AG04449 (cell line): ENCODE measurements around the gene DIO1.

Experiments used
- CTCF ChIA-PET: fragments of 350-600 bp; formaldehyde crosslinking; extraction: SDS; loops from one replicate; lab custom pipeline; 2021; ENCODE audit warnings: antibody characterized with exemption; lab: Yijun Ruan, JAX
- POLR2A ChIA-PET: fragments of 400-600, 350-600 bp; formaldehyde crosslinking; extraction: SDS; loops from one replicate; lab custom pipeline; 2020; ENCODE audit warnings: antibody characterized with exemption, inconsistent platforms; lab: Yijun Ruan, JAX
- DNase-seq: peaks from one replicate; pipeline ENCODE4 v3.0.0-alpha.2; 2010; ENCODE audit warnings: low read depth, low spot score
- H3K4me3 ChIP-seq: 2 replicates; pipeline ENCODE4 v1.5.1; 2011; ENCODE audit warnings: low read depth, mild to moderate bottlenecking, control low read depth, low read length
- TF ChIP-seq, protein P1 (sequence below): IDR thresholded peaks from one replicate; pipeline ENCODE4 v1.5.1; 2011; ENCODE audit warnings: mild to moderate bottlenecking, moderate library complexity, low read length, control low read depth, inconsistent platforms; ENCODE audit not compliant: insufficient read depth; ENCODE audit errors: missing control alignments

DIO1 gene

DNA sequence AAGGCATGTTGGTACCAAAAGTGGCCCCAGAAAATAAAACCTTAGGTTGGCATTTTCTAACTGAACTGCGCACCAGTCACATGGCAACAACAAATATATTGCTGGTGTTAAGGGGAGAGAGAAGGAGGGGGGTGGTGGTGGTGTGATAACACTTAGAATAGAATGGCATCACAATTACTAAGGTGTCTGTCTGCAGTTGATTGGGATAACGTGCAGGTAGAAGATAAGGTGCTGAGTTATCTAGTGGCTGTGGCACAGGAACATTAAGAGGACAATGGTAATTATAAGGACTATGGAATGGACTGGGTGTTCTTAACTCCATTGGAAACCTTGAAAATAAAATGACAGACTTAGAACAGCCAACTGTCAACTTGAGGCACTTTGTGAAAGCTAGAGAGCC, 3.0 kb upstream of the DIO1 start:
- no peak overlapping the region for H3K4me3 ChIP-seq
- ChIA-PET CTCF (interaction anchor here (0.8 to 1.7 kb wide), 2 partner anchors 8 to 69 kb away, joined by 3 to 5 read pairs; no protein-coding TSS in a partner anchor), POLR2A (no interaction called here)
- no peak for DNase-seq
- TF ChIP-seq, protein P1, sequence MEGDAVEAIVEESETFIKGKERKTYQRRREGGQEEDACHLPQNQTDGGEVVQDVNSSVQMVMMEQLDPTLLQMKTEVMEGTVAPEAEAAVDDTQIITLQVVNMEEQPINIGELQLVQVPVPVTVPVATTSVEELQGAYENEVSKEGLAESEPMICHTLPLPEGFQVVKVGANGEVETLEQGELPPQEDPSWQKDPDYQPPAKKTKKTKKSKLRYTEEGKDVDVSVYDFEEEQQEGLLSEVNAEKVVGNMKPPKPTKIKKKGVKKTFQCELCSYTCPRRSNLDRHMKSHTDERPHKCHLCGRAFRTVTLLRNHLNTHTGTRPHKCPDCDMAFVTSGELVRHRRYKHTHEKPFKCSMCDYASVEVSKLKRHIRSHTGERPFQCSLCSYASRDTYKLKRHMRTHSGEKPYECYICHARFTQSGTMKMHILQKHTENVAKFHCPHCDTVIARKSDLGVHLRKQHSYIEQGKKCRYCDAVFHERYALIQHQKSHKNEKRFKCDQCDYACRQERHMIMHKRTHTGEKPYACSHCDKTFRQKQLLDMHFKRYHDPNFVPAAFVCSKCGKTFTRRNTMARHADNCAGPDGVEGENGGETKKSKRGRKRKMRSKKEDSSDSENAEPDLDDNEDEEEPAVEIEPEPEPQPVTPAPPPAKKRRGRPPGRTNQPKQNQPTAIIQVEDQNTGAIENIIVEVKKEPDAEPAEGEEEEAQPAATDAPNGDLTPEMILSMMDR: no peak

DNA sequence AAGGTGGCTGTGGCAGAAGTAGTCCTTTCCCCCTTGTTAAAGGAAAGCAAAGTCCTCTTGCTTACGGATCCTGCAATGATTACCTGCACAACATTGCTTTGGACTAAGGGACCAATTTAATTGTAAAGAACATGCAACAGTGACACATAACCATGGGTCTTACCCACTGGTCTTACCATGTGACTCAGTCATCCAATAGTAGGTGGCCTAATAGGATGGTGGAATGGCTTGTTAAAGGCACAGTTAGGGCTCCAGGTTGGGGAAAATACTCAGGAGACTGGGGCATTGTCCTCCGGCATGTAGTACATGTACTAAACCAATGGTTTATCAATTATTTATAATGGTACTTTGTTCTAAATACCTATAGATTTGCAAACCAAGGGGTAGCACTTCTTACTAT, 2.3 kb upstream of the DIO1 start:
- CTCF ChIA-PET: no interaction called here
- TF ChIP-seq, protein P1: no peak
- no peak for DNase-seq
- POLR2A ChIA-PET: no interaction called here
- no peak overlapping the region for H3K4me3 ChIP-seq

DNA sequence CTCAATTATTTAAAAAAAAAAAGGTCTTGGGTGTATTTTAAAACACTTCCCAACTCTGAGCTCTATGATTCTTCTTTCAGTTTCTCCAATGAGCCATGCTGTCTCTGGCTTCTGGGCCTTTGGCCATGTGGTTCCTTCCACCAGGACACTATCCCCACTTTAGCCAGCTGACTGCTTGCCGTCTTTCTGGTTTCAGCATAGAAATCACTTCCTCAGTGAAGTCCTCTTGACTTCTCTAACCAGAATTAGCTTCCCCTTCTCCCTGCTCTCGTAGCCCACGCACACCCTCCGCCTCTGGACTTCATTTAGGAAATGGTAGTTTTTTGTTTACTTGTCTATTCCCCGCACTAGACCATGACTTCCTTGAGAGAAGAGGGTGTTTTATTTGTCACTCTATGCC, 1.1 kb upstream of the DIO1 start:
- DNase-seq: no peak
- POLR2A ChIA-PET: no interaction called here
- CTCF ChIA-PET: interaction anchor here (0.6 to 1.4 kb wide), 5 partner anchors 14 to 72 kb away, joined by 3 to 4 read pairs (median 3); no protein-coding TSS in a partner anchor
- H3K4me3 ChIP-seq: no peak overlapping the region
- TF ChIP-seq, protein P1: no peak

- no peak for DNase-seq
- H3K4me3 ChIP-seq: no peak overlapping the region
- POLR2A ChIA-PET: no interaction called here
- TF ChIP-seq, protein P1: no peak
- CTCF ChIA-PET: interaction anchor here (1.1 to 1.4 kb wide), 2 partner anchors 16 to 54 kb away, joined by 4 to 5 read pairs; no protein-coding TSS in a partner anchor
Measured at GRCh38 chr1:53894644-53895043, 657 bp downstream of the DIO1 start.

DNA sequence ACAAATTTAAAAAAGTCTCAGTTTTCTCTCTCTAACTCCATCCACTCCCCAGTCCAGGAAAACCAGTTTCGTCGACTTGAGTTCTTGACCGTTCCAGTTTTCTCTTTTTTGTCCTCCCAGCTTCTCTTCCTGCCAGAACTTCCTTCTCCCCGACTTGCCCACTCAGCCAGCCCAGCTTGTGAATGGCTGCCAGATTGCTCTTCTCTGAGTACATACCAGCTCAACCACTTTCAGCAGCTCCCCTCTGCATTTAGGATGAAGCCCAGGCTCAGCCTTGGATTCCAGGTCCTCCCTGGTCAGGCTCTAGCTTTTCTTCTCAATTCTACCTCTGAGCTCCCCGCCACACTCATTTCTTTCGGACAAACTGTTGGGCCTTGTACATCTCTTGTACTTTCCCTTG, 1.4 kb downstream of the DIO1 start:
- TF ChIP-seq, protein P1: no peak
- ChIA-PET CTCF (interaction anchor here (0.6 to 1.4 kb wide), 5 partner anchors 12 to 595 kb away, joined by 3 to 5 read pairs (median 3); no protein-coding TSS in a partner anchor), POLR2A (no interaction called here)
- H3K4me3 ChIP-seq: no peak overlapping the region
- no peak for DNase-seq

GRCh38 chr1:53896635-53897229, 2.7 kb downstream of the DIO1 start:
- POLR2A ChIA-PET: interaction anchor here (1.2 kb wide), 1 partner anchor 49 kb away, joined by 5 read pairs; the partner anchor contains the start of gene IFT25
- no peak overlapping the region for H3K4me3 ChIP-seq
- CTCF ChIA-PET: interaction anchor here (1.0 kb wide), 1 partner anchor 14 kb away, joined by 4 read pairs; no protein-coding TSS in a partner anchor
- TF ChIP-seq, protein P1: no peak
- peak; percentile 58 for DNase-seq
